Neural progenitor cell (in vitro differentiated cells): ENCODE measurements around the gene ST7L. TPM values are rescaled to one million over a fixed set of nuclear protein-coding genes. Genes with fewer than 3 reads are reported as not detected.
A peak's percentile ranks its signal among the peaks of the same experiment; 100 is the strongest.

Source experiments
- DNase-seq: peaks from one replicate; pipeline ENCODE4 v3.0.0-alpha.2; 2016; ENCODE audit warnings: low spot score
- H2AFZ ChIP-seq: fragments of 200-600 bp; sonication (generic); replicated peaks from 2 replicates; pipeline ENCODE4 v1.6.1; 2016; ENCODE audit warnings: antibody characterized with exemption
- H3F3A ChIP-seq: fragments of 200-600 bp; sonication (generic); 2 replicates; pipeline ENCODE4 v1.6.1; 2016; ENCODE audit warnings: antibody characterized with exemption, low read depth
- H3K27ac ChIP-seq: fragments of 200-600 bp; sonication (generic); 2 replicates; pipeline ENCODE4 v1.5.1; 2016; ENCODE audit warnings: mild to moderate bottlenecking
- H3K27me3 ChIP-seq: fragments of 200-600 bp; sonication (generic); 2 replicates; pipeline ENCODE4 v1.6.1; 2016; ENCODE audit warnings: mild to moderate bottlenecking, moderate library complexity
- H3K36me3 ChIP-seq: fragments of 200-600 bp; sonication (generic); 2 replicates; pipeline ENCODE4 v1.5.1; 2016
- H3K4me1 ChIP-seq: fragments of 200-600 bp; sonication (generic); 2 replicates; pipeline ENCODE4 v1.6.1; 2016; ENCODE audit warnings: mixed run types
- H3K4me2 ChIP-seq: fragments of 200-600 bp; sonication (generic); 2 replicates; pipeline ENCODE4 v1.6.1; 2016
- H3K4me3 ChIP-seq: fragments of 200-600 bp; sonication (generic); 2 replicates; pipeline ENCODE4 v1.5.1; 2016
- H3K79me2 ChIP-seq: fragments of 200-600 bp; sonication (generic); 2 replicates; pipeline ENCODE4 v1.6.1; 2016; ENCODE audit warnings: low read depth
- H3K9ac ChIP-seq: fragments of 200-600 bp; sonication (generic); 2 replicates; pipeline ENCODE4 v1.6.1; 2016
- H3K9me3 ChIP-seq: fragments of 200-600 bp; sonication (generic); 2 replicates; pipeline ENCODE4 v1.5.1; 2016; ENCODE audit warnings: low read depth
- H4K20me1 ChIP-seq: fragments of 200-600 bp; sonication (generic); 2 replicates; pipeline ENCODE4 v1.6.1; 2016; ENCODE audit warnings: low read depth
- H3K27ac Mint-ChIP-seq: 3 replicates; pipeline ENCODE4 v1.8.0; 2021; ENCODE audit warnings: mixed read lengths
- H3K27me3 Mint-ChIP-seq: 2 replicates; pipeline ENCODE4 v1.8.0; 2022; ENCODE audit warnings: low read depth, mild to moderate bottlenecking, inconsistent platforms, moderate library complexity, mixed read lengths; ENCODE audit not compliant: insufficient read depth
- H3K36me3 Mint-ChIP-seq: 3 replicates; pipeline ENCODE4 v1.8.0; 2021; ENCODE audit warnings: mixed read lengths
- H3K4me1 Mint-ChIP-seq: 3 replicates; pipeline ENCODE4 v1.8.0; 2021; ENCODE audit warnings: mixed read lengths
- H3K4me3 Mint-ChIP-seq: 3 replicates; pipeline ENCODE4 v1.8.0; 2021; ENCODE audit warnings: mild to moderate bottlenecking, moderate library complexity, mixed read lengths
- H3K9me3 Mint-ChIP-seq: 3 replicates; pipeline ENCODE4 v1.8.0; 2020; ENCODE audit warnings: mixed read lengths
- EZH2 ChIP-seq: fragments of 200-600 bp; sonication (generic); IDR thresholded peaks from 2 replicates; pipeline ENCODE4 v1.6.1; 2017; ENCODE audit warnings: antibody characterized with exemption, mild to moderate bottlenecking, moderate library complexity
- EZH2phosphoT487 ChIP-seq: fragments of 200-600 bp; sonication (generic); IDR thresholded peaks from 2 replicates; pipeline ENCODE4 v1.6.1; 2017; ENCODE audit warnings: antibody characterized with exemption
- total RNA-seq: library from RNA; depleted of rRNA; stranded (reverse); fragments of >200 nt; gene quantifications from 2 replicates; pipeline ENCODE4 v1.2.3, GENCODE V29; 2015; ENCODE audit warnings: low replicate concordance
- TF ChIP-seq, protein P1 (sequence below): fragments of 200-600 bp; sonication (generic); IDR thresholded peaks from 2 replicates; pipeline ENCODE4 v1.5.1; 2017; ENCODE audit warnings: antibody characterized with exemption, mild to moderate bottlenecking

The ST7L gene
- total RNA-seq, 1 donor from 2014 or later: 26.1 TPM

DNA sequence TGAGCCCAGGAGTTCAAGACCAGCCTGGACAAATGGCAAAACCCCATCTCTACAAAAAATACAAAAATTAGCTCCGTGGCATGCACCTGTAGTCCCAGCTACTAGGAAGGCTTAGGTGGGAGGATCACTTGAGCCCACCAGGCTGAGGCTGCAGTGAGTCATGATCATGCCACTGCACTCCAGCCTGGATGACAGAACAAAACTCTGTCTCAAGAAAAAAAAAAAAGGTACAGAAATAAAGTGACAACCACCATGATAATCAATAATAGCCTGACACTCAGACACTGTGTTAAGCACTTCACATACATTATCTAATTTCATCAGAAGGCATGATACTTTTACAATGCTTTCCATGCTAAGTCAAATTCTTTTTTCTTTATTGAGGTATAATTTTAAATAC is 53.1 kb downstream of the ST7L start:
- H3K4me1 Mint-ChIP-seq: peaks cover 23% of the 10 kb centered on the region
- TF ChIP-seq EZH2phosphoT487: no peak
- TF ChIP-seq EZH2: no peak
- TF ChIP-seq, protein P1, sequence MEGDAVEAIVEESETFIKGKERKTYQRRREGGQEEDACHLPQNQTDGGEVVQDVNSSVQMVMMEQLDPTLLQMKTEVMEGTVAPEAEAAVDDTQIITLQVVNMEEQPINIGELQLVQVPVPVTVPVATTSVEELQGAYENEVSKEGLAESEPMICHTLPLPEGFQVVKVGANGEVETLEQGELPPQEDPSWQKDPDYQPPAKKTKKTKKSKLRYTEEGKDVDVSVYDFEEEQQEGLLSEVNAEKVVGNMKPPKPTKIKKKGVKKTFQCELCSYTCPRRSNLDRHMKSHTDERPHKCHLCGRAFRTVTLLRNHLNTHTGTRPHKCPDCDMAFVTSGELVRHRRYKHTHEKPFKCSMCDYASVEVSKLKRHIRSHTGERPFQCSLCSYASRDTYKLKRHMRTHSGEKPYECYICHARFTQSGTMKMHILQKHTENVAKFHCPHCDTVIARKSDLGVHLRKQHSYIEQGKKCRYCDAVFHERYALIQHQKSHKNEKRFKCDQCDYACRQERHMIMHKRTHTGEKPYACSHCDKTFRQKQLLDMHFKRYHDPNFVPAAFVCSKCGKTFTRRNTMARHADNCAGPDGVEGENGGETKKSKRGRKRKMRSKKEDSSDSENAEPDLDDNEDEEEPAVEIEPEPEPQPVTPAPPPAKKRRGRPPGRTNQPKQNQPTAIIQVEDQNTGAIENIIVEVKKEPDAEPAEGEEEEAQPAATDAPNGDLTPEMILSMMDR: no peak
- Histone ChIP-seq H3K4me2 (no peak overlapping the region), H3K27me3 (no peaks in the 10 kb centered on the region), H3K36me3 (peaks cover 3% of the 10 kb centered on the region), H3K4me1 (no peaks in the 10 kb centered on the region), H3K9me3 (no peaks in the 10 kb centered on the region), H4K20me1 (no peaks in the 10 kb centered on the region), H3K79me2 (no peaks in the 10 kb centered on the region), H2AFZ (no peak overlapping the region), H3K27ac (no peak overlapping the region), H3K4me3 (no peak overlapping the region), H3F3A (no peaks in the 10 kb centered on the region), H3K9ac (no peak overlapping the region)
- peaks cover 22% of the 10 kb centered on the region for H3K36me3 Mint-ChIP-seq
- no peak overlapping the region for H3K4me3 Mint-ChIP-seq
- no peak for DNase-seq
- peaks cover 4% of the 10 kb centered on the region for H3K27me3 Mint-ChIP-seq
- H3K27ac Mint-ChIP-seq: no peak overlapping the region
- peaks cover 6% of the 10 kb centered on the region for H3K9me3 Mint-ChIP-seq

DNA sequence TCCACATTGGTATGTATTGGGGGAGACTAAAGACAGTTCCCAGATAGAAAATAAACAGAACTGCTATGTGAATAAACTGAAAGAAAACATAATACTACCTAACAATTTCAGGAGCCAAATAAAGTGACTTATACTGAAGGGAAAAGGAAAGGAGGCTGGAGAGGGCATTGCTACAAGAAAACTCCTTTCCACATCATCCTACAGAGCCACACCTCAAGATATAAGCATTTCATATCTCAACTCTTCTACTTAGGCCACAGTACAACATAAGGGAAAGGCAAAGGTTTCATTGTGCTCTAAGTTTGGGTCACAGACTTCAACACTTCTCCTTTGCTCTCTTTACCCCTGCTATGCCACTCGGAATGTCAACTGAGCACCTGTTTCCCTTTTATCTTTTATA is 54.9 kb downstream of the ST7L start:
- no peak overlapping the region for H2AFZ ChIP-seq
- H3K4me3 Mint-ChIP-seq: no peak overlapping the region
- no peak overlapping the region for H3K4me2 ChIP-seq
- H3K27me3 Mint-ChIP-seq: peaks cover 4% of the 10 kb centered on the region
- no peaks in the 10 kb centered on the region for H3K79me2 ChIP-seq
- peaks cover 23% of the 10 kb centered on the region for H3K4me1 Mint-ChIP-seq
- peaks cover 19% of the 10 kb centered on the region for H3K36me3 Mint-ChIP-seq
- H3K27me3 ChIP-seq: no peaks in the 10 kb centered on the region
- no peaks in the 10 kb centered on the region for H4K20me1 ChIP-seq
- H3K27ac Mint-ChIP-seq: peak overlapping the region; percentile 91
- no peaks in the 10 kb centered on the region for H3F3A ChIP-seq
- no peaks in the 10 kb centered on the region for H3K4me1 ChIP-seq
- no peak for DNase-seq
- H3K36me3 ChIP-seq: peaks cover 3% of the 10 kb centered on the region
- H3K27ac ChIP-seq: peak overlapping the region; percentile 60
- H3K9ac ChIP-seq: no peak overlapping the region
- TF ChIP-seq EZH2phosphoT487 (no peak), EZH2 (no peak)
- TF ChIP-seq, protein P1: no peak
- H3K9me3 Mint-ChIP-seq: peaks cover 3% of the 10 kb centered on the region
- H3K9me3 ChIP-seq: no peaks in the 10 kb centered on the region
- H3K4me3 ChIP-seq: no peak overlapping the region

DNA sequence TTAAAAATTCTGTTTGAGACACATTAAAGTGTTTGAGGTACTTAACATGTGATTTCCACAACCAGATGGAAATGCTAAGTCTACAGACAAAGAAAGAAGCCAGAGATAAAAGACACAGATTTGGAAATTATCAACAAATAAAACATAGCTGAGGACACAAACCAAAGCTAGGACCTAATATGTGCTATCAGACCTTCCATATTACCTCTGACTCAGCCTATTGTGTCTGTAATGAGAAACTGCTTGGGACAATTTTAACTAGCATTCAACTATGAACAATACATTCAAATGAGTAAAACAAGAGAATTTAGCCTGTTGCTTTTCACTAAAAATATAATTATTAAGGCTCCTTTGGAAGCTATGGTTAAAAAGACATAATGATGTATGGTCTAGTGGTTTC is 55.6 kb downstream of the ST7L start:
- H3K27me3 Mint-ChIP-seq: peaks cover 4% of the 10 kb centered on the region
- TF ChIP-seq EZH2 (no peak), EZH2phosphoT487 (no peak)
- TF ChIP-seq, protein P1: no peak
- Histone ChIP-seq H3K9me3 (no peaks in the 10 kb centered on the region), H3K4me3 (no peak overlapping the region), H3K27ac (no peak overlapping the region), H3K4me2 (no peak overlapping the region), H3K4me1 (peaks cover 6% of the 10 kb centered on the region), H3F3A (peaks cover 5% of the 10 kb centered on the region), H2AFZ (no peak overlapping the region), H3K36me3 (no peaks in the 10 kb centered on the region), H3K27me3 (no peaks in the 10 kb centered on the region), H3K79me2 (no peaks in the 10 kb centered on the region), H3K9ac (no peak overlapping the region), H4K20me1 (no peaks in the 10 kb centered on the region)
- DNase-seq: no peak
- peaks cover 29% of the 10 kb centered on the region for H3K4me1 Mint-ChIP-seq
- peak overlapping the region; percentile 58 for H3K27ac Mint-ChIP-seq
- H3K4me3 Mint-ChIP-seq: no peak overlapping the region
- peaks cover 3% of the 10 kb centered on the region for H3K9me3 Mint-ChIP-seq
- H3K36me3 Mint-ChIP-seq: peaks cover 15% of the 10 kb centered on the region
